ENCODE results near the gene KIAA1217.

Gene KIAA1217

GRCh38 chr10:24502801-24503460 lies 294.0 kb downstream of the KIAA1217 start:
- no peak for DNase-seq (ENCODE audit: low spot score)

- DNase-seq (ENCODE audit: low spot score): peak; percentile 7
Measured at GRCh38 chr10:24503461-24504320, 294.8 kb downstream of the KIAA1217 start.

DNA sequence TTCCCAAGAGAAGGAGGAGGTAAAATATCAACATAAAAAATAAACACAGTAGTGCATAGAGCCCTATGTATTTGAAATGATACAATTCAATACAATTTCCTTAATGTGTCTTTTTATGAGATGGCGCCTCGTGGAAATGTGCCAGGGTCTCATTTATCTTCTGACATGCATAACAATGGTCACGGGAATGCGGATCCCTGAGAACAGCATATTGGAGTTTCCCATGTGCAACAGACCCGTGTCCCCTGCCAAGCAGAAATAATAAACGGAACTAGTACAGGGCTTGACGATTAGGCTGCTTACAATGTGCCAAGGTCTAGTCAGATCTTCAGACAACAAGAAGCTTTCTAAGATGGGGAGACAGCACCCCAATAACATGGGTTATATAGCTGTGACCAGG lies 296.8 kb downstream of the KIAA1217 start:
- no peak for DNase-seq (ENCODE audit: low spot score)

DNA sequence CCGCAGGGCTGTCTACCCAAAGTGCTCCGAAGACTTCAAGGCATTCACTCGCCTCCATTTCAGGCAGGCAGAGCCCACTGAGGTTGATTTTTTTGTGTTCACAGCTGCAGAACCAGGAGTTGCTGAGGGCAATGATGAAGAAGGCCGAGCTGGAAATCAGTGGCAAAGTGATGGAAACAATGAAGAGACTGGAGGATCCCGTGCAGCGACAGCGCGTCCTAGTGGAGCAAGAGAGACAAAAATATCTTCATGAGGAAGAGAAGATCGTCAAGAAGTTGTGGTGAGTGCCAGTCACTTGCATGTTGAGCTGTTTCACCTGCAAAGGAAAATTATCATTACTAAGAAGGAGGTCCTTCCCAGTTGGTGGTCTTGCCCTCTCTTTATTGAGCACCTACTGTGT lies 304.2 kb downstream of the KIAA1217 start:
- no peak for DNase-seq (ENCODE audit: low spot score)

DNA sequence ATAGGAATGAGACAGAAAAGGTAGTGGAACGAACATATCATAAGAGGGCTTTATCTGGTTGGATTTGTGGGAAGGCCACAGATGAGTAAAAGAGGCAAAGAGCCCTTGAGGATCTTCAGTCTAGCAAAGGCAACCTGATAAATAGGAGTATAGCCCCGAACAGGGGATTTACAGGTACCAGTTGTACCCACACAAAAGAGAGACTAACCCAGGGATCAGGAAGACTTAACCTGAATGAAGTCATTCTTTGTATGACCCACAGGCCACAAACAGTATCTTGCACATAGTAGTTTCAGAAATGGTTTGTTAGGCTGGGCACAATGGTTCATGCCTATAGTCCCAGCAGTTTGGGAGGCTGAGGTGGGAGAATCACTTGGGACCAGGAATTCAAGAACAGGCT lies 306.5 kb downstream of the KIAA1217 start:
- DNase-seq (ENCODE audit: low spot score): no peak

DNA sequence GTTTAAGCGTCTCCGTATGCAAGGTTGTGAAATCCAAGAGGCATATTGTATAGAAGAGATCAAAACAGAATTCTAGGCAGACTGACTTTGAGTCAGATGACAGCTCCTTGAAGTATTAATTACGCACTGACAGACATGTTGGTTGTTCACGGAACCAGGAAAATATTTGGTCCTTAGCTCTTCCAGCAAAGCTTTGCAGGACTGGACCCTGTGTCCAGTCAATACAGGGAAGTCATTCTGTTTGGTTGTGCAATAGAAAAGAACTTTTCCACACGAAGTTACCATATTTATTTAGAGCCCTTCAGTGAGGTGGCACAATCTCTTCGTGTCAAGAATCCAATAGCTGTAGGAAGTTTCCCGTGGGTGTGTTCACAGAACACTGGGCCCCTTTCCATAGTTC lies 309.5 kb downstream of the KIAA1217 start:
- no peak for DNase-seq (ENCODE audit: low spot score)

GRCh38 chr10:24518981-24519597 lies 310.2 kb downstream of the KIAA1217 start:
- DNase-seq (ENCODE audit: low spot score): peak; percentile 46

DNA sequence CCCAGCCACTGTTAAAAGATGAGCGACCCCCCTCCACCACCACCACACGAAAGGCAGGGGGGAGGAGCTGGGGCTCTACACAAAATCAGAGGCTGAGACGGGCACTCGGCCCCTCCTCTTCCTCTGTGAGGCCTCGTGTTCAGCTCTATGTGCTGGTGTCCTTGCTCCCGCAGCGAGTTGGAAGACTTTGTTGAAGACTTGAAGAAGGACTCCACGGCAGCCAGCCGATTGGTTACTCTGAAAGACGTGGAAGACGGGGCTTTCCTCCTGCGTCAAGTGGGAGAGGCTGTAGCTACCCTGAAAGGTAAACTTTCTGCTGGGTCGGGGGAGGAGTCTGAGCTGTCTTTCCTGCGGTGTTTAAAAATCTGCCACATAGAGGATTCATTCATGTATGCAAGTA lies 311.0 kb downstream of the KIAA1217 start:
- DNase-seq (ENCODE audit: low spot score): no peak

DNA sequence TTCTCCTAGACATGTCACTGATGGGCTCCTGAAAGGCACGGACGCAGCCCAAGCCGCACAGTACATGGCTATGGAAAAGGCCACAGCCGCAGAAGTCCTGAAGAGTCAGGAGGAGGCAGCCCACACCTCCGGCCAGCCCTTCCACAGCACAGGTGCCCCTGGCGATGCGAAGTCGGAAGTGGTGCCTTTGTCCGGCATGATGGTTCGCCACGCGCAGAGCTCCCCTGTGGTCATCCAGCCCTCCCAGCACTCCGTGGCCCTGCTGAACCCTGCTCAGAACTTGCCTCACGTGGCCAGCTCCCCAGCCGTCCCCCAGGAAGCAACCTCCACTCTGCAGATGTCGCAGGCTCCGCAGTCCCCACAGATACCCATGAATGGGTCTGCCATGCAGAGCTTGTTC lies 315.4 kb downstream of the KIAA1217 start:
- no peak for DNase-seq (ENCODE audit: low spot score)

- no peak for DNase-seq (ENCODE audit: low spot score)
Measured at GRCh38 chr10:24526085-24526649, 317.2 kb downstream of the KIAA1217 start.

DNA sequence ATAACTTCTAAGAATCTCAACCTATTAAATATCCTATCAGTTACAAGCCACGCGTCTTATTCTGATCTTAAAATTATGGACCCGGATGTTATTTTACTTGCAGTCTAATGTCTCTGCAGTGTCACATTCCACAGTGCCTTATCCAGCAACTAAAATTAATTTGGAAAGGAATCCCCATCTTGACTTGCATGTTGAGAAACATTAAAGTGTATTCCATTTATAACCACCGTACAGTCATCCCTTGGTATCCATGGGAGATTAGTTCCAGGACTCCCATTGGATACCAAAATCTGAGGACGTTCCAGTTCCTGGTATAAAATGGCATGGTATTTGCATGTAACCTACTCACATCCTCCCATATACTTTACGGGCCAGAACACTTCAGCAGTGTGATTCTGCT lies 320.0 kb downstream of the KIAA1217 start:
- DNase-seq (ENCODE audit: low spot score): no peak

DNA sequence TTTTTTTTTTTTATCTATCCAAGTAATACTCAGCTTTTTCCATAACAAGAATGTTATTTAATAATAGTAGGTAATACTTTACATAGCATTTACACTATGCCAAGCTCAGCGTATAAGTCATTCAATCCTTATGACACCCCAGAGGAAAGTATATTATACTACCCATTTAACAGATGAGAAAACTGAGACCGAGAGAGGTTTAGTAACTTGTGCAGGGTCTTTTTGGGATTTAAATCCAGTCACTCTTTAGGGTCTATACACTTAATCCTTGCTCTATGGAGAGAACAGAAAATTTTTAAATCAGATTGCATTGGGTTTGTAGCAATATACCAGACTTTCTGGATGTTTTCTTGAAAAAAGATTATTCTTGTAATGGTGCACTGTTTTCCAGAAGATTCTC lies 322.5 kb downstream of the KIAA1217 start:
- DNase-seq (ENCODE audit: low spot score): no peak

GRCh38 chr10:24533981-24534380 lies 325.0 kb downstream of the KIAA1217 start:
- no peak for DNase-seq (ENCODE audit: low spot score)

DNA sequence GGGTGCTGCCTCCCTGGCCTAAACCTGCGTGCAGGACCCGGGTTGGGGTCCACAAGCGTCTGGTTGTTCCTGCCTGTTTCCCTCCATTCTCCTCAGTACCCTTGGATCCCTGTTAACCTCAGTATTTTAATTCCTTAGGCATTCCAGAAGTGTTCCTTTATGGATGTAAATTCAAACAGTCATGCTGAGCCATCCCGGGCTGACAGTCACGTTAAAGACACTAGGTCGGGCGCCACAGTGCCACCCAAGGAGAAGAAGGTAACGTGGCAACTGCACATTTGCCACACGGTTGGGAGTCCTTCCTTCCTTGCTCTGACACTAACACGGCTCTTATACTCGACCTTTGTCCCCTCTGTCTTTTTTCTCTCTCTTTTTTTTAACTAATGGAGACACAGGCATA lies 327.7 kb downstream of the KIAA1217 start:
- DNase-seq (ENCODE audit: low spot score): no peak

DNA sequence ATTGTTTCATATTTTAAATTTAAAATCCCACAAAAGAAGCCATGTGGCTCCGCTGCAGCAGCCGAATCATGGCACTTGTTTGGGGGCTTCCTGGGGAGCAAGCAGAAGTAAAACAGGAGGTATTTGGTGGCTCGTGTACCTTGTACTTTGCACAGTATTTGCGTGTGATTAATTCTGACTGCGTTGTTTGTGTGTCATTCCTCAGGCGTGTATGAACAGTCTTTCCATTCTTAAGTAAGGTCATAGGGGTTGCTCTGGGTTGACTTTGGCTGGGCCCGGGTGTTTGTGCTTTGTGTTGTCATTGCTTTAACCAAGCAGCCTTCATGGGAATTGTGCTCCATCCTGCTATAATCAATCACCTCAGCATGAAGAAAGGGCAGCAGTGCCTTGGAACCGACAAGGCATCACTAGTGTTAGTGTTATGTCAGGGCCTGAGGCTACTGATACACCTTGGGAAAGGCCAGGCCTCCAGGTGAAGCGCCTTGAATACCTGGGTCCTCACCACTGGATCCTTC lies 332.4 kb downstream of the KIAA1217 start:
- no peak for DNase-seq (ENCODE audit: low spot score)

DNA sequence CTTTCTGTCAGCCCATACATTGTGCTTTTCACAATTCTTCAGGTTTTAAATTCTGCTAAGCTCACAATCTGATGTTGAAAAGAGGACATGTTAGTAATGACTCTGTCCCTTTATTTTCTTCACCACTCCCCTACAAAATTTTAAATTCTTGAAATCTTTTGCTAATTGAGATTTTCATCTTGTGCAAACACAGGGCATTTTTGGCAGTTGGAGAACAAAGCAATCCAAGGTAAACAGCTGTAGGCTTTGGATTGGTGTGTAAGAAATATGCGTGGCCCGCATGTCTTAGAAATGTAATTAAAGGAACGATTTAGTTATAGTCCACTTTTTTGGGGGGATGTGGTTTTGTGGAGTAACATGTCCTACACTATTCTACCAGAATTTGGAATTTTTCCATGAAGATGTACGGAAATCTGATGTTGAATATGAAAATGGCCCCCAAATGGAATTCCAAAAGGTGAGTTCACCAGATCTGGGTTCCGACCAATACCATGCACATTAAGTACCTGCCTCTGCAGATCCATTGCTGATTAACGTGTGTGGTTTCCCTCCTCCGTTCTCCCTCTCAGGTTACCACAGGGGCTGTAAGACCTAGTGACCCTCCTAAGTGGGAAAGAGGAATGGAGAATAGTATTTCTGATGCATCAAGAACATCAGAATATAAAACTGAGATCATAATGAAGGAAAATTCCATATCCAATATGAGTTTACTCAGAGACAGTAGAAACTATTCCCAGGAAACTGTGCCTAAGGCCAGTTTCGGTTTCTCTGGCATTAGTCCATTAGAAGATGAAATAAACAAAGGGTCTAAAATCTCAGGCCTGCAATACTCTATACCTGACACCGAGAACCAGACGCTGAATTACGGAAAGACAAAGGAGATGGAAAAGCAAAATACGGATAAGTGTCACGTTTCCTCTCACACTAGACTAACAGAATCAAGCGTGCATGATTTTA lies 333.7 kb downstream of the KIAA1217 start:
- DNase-seq (ENCODE audit: low spot score): no peak

DNA sequence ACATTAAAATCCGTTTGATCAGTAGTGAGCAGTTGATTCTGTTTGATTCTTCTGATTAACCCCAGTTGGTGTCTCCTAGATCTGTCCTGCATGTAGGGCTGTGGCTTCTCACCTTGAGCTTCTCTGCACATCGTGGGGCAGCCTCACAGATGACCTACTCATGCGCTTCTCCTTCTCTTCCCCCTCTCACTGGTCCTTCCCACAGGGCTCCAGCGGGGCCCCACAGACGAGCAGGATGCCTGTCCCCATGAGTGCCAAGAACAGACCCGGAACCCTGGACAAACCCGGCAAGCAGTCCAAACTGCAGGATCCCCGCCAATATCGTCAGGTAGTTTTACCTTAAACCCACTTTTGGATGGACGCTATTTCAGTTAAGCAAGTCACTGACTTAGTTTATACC lies 335.8 kb downstream of the KIAA1217 start:
- DNase-seq (ENCODE audit: low spot score): no peak

GRCh38 chr10:24545585-24545984 lies 336.6 kb downstream of the KIAA1217 start:
- DNase-seq (ENCODE audit: low spot score): no peak

GRCh38 chr10:24550680-24551079 lies 341.7 kb downstream of the KIAA1217 start:
- DNase-seq (ENCODE audit: low spot score): no peak

DNA sequence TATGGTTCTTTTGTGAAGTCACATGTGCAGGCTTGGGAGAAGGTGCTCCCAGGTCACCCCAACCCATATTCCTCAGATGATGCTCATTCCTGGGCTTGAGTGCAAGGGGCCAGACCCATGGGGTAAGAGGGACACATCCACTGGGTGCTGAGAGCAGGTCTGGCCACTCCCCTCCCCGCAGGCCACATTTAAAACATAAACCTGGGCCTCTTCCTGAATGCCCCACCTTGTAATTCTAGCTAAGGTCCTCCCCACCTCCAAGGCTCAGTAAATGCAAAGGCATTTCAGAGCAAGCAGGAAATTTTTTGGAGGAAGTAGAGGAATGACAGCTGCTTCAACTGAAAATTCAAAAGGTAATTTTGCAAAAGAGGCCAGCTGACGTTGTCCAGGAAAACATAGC lies 342.2 kb downstream of the KIAA1217 start:
- DNase-seq (ENCODE audit: low spot score): no peak

GRCh38 chr10:24552346-24553016 lies 343.5 kb downstream of the KIAA1217 start:
- DNase-seq (ENCODE audit: low spot score): peak; percentile 54

Data from hematopoietic multipotent progenitor cell treated with erythropoietin and hydrocortisone succinate and interleukin-3 and kit ligand, for 17 days (in vitro differentiated cells).